GM19043 (cell line): ENCODE data around the gene PDC.
"Not testable (repeated sequence)": the region's sequence is repeated elsewhere in the genome, so short reads cannot be mapped to it uniquely, and the experiment has no call there.

Source experiments
- ATAC-seq: cut with Tn5 transposase; IDR thresholded peaks from one replicate; pipeline ENCODE4 v1.9.1; 2021; ENCODE audit warnings: low read depth; ENCODE audit not compliant: unreplicated experiment

PDC gene

DNA sequence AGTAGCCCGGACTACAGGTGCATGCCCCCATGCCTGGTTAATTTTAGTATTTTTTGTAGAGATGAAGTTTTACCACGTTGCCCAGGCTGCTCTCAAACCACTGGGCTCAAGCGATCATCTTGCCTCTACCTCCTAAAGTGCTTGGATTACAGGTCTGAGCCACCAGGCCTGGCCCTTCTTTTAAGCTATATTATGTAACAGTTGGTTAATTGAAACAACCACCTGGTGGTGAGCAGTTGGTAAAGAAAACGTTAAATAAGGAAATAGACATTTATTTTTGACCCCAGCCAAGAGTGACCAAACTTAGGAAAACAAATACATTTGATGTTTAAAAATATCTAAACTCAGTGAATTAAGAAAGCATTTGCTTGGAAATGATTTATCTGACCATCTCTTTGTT, 12.1 kb upstream of the PDC start:
- ATAC-seq: no peak

DNA sequence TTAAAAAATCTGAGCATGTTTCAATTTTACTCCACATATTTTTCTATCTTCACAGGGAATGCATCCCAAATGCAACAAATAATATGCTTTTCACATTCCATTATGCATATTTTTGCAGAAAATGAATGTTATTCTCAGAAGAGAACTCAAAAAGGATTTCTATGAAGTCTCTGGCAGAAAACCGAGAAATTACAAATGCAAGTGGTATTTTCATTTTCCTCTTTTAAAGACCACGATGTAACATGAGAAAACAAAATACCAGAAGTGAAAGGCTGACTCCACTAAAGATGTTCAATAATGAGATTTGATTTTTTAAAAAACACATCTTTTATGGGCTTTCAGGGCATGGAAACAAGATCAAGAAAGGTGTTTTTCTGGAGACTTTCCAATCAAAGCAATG, 5.0 kb upstream of the PDC start:
- ATAC-seq: no peak

DNA sequence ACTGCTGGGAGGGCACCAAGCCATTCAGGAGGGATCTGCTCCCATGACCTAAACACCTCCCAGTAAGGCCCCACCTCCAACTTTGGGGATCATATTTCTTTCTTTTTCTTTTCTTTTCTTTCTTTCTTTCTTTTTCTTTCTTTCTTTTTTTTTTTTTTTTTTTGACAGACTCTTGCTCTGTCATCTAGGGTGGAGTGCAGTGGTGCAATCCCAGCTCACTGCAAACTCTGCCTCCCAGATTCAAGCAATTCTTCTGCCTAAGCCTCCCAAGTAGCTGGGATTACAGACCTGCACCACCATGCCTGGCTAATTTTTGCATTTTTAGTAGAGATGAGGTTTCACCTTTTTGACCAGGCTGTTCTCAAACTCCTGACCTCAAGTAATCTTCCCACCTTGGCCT, 4.6 kb upstream of the PDC start:
- not testable (repeated sequence) for ATAC-seq

DNA sequence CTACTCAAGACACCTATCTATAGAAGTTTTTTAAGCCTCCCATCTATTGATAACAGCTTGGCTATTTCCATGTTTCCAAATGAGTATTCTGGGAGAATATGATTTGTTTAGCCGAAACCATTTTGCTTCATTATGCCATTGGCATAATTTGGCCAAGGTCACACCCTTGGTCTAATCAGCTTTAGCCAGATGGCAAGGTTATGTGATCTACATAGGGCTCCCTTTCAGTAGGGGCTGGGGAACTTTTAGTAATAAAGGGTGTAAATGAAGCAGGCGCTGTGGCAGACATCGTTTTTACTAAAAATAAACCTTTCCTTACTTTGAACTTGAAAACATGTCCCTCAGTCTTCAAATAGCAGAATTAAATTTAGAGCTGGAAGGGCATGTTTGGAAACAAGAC, 3.0 kb upstream of the PDC start:
- ATAC-seq: no peak

DNA sequence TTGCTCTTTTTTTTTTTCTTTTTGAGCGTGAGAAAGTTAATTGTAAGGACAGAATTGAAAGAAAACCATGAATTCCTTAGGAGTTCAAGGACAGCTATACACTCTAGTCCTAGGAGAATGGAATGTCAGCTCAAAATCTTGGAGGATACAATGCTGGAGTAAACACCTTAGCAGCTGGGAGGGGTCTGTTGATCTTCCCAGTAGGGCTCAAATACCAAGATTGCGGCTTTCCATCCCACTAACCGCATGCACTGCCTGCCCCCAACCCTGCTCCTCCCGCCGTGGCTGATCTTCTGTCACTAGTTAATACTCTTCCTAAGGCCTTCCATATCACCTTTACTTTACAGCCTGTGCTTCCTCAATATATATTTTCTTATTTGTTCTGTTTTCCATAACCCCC, 2.6 kb upstream of the PDC start:
- no peak for ATAC-seq

DNA sequence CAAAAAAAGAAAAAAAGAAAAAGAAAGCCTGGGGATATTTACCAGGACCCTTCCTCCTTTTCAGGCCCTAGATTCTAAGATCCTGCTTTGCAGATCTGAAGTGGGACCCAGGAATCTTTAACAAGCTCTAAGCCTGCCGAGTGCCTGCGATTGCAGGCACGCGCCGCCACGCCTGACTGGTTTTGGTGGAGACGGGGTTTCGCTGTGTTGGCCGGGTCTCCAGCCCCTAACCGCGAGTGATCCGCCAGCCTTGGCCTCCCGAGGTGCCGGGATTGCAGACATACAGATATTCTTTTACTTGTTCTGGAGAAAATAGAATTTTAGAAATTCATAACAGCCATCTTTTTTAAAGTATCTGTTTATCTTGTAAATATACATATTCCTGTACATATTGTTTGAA, 1.8 kb downstream of the PDC start:
- not testable (repeated sequence) for ATAC-seq

DNA sequence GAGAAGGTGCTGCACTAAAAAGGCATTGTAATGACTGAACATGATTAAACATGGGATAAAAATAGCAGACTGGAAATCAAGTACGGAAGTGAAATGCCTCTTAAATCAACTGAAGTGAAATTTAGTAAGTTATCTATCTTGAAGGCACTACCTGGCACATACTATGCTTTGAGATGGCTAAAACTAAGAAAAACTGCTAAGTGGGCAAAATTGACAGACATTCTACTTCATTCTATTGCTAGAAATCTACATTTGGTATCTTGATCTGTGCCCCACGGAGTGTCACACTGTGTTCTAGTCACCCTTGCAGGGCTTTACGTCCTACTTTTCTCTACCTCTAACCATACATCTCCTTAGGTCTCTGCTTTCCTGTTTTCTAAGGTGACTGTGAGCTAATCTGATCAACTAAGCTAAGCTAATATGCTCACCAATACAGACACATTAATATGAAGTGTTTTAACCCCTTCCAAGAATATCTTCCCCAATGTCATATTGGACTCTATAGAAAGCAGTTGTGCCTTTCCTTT, 4.1 kb downstream of the PDC start:
- ATAC-seq: no peak

DNA sequence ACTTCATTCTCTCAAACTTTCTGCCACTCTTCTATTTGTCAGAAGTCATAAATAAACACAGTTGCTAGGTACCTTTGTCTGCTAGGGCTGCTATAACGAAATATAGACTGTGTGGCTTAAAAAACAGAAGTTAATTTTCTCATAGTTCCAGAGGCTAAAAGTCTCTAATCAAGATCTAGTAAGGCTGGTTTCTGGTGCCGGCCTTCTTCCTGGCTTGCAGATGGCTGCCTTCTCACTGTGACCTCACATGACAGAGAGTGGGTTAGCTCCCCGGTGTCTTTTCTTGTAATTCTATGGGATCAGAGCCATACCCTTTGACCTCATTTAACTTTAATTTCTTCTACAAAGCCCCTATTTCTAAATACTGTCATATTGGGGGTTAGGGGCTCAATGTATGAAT, 5.9 kb downstream of the PDC start:
- ATAC-seq: no peak

DNA sequence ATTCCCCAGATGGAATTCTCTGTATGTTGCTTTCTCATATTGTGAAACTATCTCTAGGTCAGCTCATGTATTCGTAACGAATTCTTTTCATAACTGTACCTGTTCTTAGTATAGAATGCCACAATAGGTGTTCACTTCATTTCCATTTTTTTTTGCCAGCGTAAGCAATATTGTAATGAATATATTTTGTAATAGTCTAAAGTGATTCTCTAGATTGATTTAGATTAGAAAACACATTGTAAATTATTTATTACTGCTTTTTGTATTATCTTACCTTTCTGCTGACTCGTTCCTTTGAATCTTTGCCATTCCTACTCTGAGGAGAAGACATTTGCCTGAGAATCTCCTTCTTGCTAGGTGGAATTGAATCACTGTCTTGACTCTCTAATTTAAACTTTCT, 14.8 kb downstream of the PDC start:
- no peak for ATAC-seq

DNA sequence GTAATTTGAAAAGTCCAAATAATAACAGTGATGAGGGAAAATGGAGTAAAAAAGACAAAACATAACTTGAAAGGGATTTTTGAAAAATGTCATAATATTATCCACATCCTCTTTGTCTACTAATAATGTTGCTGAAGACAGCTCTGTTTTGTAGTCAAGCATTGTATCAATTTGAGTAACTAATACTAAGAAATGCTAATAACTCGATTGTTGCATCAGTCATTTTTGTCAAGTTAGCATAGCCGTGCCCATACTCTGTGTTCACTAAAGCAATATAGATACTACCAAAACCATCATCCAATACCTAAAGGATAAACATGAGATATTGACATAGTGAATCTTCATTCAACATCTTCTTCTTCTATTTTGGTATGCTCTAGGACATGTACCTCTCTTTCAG, 17.3 kb downstream of the PDC start:
- no peak for ATAC-seq

DNA sequence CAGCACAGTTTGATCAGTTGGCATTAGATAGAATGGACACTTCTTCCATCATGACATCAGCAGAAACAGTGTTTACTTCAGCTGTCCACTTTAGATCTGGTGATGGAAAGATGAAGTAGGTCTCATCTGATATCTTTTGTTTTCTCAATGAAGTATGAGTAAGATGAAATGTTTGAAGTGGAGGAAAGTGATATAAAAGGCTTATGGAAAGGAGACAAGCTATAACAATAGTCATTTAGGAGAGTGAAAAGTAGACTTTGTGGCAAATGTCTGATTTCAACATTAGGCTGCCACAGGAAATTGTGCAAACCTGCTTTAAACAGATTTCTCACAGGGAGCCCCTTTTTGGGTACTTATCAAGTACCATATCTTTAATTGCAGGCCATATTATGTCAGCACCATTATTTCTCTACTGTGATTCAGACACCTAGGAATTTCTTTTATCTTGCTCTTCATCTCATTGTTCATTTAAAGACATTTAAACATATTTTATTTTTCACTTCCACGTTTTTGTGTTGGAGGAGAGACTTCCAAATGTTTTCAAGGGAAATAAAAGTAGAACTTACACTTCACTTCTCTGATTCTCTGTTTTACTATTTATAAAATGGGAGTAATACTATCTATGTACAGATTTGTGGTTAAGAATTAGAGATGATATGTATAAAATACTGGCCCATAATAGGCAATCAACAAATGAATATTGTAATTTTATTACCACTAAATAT, 18.1 kb downstream of the PDC start:
- no peak for ATAC-seq

DNA sequence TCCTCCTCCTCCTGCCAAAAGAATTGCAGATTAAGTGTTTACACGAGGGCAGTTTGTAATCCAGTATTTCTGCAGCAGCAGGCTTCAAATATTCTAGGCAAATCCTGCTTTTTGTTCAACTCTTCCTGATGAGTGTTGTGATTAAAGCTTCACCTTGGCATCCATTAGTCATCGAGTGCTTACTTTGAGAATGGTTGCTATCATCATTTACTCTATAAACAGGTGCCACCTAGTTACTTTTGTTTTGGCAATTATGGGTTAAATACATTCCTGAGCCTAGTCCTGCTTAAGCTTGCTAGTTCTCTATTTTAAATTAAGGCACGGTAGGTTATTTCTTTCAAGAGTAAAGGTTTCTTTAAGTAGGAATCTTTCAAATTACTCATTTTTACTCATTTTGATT, 20.3 kb downstream of the PDC start:
- no peak for ATAC-seq

DNA sequence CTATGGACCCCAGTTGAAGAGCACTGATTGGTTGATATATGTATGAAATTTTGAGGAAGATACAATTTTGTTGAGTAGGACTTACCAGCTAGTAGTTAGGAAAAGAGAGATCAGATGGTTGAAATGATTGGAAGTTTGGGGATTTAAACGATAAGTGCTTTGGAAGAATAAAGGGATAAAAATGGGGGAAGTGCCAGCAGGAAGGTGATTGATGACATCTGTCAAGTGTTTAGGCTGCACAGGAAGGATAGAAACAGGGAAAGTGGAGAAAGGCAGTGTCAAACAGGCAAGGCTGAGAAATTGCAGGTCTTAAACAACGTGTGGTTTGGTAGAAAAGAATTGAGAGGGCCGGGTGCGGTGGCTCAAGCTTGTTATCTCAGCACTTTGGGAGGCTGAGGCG, 22.3 kb downstream of the PDC start:
- no peak for ATAC-seq

DNA sequence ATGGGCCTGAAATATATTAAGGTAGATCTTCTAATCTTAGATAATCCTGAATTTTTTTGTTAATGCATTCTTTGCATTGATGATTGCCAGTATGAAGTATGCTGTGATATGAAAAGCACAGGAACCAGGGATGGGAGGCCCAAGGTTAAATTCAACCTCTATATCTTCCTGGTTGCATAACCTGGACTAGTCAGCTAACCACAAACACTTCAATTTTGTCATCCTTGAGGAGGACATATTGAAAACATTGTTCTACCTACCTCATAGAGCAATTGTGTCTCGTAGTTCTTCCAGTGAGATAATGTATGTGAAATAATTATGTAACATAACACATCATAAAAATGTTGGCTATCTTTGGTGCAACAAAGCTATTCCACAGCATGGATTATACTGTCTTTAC, 25.6 kb downstream of the PDC start:
- no peak for ATAC-seq

DNA sequence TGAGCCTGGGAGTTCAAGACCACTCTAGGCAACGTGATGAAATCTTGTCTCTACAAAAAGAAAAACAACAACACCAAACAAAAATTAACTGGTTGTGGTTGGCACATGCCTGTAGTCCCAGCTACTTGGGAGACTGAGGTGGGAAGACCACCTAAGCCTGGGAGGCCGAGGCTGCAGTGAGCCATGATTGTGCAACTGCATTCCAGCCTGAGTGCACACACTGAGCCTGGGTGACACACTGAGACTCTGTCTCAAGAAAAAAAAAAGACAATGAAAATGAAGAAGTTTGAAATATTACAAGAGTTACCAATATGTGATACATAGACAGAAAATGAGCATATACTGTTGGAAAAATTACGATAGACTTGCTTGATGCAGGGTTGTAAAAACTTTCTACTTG, 31.9 kb downstream of the PDC start:
- ATAC-seq: no peak

DNA sequence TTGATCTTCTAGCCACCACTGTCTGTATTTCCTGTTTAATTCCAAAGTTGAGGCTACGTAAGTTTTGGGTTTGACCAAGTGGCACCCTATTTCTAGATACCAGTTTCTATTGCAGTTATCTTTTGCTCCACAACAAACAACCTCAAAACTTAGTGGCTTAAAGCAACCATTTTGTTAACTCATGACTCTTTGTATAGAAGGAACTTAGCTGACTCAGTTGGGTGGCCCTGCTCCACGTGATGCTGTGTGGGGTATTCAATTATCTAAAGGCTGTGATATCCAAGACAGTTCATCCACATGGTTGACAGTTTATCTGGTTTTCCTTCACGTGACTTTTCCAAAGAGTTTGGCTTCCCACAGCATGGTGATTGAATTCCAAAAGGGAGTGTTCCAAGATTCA, 34.8 kb downstream of the PDC start:
- no peak for ATAC-seq

DNA sequence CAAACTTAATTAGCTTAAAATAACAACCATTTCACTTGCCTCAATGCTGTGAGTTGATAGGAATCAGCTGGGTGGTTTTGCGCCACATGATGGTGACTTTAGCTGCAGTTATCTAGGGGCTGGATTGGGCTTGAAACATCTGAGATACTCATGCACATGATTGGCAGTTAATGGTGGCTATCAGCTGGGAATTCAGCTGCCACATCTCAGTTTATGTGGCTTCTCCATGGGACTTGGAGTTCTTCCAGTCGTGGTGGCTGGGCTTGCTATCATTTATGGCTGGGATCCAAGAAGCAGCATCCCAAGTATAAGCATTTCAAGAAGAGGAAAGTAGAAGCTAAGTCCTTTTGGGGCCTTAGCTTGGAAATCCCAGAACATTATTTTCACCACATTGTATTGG, 36.4 kb downstream of the PDC start:
- no peak for ATAC-seq

DNA sequence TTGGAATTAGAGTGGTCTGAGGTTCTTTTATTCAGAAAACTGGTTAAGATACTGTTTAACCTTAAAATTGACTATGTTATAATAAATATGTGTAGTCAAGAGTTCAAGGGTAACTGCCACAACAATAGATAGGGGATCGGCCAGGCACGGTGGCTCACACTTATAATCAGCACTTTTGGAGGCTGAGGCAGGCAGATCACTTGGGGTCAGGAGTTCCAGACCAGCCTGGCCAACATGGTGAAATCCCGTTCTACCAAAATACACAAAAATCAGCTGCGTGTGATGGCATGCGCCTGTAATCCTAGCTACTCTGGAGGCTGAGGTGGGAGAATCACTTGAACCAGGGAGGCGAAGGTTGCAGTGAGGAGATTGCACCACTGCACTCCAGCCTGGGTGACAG, 39.5 kb downstream of the PDC start:
- no peak for ATAC-seq

DNA sequence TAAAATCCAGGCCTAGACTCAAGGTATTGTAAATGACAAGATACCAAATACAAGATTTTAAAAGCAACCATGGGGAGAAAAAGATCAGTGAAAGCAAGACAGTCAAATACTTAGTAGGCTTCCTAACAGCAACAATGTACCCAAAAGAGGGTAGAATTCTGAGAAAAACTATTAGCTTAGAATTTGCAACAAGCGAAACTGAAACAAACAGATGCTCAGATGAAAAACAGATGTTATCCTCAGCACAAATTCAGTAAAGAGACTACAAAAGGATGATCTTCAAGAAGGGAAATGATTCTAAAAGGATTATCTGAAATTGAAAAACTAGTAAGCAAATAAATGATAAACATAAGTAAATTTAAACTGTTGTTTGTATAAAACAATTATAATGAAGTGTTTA, 40.0 kb downstream of the PDC start:
- peak; percentile 94 for ATAC-seq

DNA sequence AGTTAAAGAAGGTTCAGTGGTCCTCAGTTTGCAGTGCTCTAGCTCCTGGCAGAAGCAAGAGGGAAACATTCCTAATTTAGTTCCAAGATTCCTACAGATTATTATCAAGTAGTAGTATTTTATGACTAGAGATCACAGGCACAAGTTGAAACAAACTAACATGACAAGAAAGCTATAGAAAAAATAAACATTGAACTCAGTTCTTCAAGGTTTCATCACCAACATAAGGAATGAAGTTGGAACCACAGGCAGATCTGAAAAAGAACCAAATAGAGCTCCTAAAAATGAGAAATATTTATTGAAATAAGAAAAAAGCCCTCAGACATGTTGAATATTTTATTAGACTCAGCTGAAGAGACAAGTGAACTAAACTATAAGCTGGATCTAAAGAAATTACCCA, 40.6 kb downstream of the PDC start:
- no peak for ATAC-seq

DNA sequence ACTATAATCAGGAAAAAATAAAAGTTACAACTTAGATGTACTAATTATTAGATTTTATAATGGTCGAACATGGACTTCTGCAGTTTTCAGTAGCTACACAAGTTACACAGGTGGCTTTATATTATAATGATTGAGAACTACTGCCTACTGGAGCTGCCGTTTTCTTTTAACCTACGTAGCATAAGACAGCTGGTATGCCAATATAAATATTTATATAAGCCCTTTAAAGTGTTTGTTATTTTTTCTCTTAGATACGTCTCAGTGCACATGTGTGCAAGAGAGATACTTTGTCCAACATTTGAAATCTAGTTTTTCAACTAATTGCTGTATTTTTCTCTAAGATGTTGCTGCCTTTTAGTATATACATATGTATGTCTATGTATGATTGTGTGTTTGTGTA, 42.4 kb downstream of the PDC start:
- no peak for ATAC-seq

DNA sequence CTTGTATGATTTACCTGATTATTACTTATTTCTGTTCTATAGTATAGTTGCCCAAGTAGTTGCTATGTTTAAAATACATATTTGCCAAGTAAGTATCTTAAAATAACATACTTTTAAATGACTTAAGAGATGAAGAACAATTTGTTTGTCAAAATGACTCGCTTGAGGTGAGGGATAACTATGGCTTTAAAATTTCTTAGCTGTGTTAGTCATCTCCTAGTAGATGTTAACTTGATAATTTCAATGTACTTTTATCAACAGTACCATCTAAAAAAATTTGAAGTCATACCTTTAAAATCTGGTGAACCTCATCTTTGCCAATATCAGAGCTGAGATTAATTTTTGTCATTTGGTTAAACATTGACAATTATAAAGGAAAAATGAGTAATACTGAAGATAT, 47.6 kb downstream of the PDC start:
- ATAC-seq: no peak

DNA sequence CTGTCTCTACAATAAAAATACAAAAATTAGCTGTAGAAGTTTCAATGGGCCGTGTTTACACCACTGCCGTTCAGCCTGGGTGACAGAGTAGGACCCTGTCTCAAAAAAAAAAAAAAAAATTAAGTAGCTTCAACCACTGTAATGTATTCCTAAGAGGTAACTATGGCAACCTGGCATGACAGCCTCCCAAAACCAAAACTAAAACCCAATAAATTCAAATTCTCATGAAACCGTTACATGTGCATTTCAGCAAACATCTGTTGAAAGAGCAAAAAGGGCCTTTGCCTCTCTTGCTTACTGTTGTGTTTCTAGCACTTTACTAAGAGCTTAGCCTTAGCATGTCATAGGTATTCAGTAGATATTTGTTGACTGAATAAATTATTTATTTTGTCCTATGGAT, 51.8 kb downstream of the PDC start:
- peak; percentile 66 for ATAC-seq
